Measurements from ENCODE around the gene PARVA.

DNA sequence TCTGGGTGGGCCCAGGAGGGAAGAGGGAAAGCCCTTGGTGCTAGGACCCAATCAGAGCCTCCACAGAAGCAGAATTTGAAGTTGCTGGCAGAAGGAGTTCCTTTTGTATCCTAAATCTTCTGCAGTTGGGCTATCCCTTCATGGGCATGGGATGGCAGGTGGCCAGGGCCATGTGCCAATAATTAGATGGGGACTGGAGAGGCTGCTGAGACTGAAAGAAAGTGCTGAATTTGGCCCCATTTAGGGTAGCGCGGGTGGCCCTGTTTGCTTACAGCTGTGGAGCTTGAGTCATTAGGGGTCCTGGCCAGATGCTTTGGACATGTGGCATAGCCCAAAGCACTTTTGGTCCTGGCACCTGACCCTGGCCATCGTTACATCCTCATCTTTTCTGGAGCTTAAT is 27.1 kb downstream of the PARVA start:
- TF ChIP-seq, protein P1, sequence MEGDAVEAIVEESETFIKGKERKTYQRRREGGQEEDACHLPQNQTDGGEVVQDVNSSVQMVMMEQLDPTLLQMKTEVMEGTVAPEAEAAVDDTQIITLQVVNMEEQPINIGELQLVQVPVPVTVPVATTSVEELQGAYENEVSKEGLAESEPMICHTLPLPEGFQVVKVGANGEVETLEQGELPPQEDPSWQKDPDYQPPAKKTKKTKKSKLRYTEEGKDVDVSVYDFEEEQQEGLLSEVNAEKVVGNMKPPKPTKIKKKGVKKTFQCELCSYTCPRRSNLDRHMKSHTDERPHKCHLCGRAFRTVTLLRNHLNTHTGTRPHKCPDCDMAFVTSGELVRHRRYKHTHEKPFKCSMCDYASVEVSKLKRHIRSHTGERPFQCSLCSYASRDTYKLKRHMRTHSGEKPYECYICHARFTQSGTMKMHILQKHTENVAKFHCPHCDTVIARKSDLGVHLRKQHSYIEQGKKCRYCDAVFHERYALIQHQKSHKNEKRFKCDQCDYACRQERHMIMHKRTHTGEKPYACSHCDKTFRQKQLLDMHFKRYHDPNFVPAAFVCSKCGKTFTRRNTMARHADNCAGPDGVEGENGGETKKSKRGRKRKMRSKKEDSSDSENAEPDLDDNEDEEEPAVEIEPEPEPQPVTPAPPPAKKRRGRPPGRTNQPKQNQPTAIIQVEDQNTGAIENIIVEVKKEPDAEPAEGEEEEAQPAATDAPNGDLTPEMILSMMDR (IDR thresholded peaks at IDR 0.05; ENCODE audit: low read depth, low read length, missing input control), result no peak
- TF ChIP-seq GABPA (IDR thresholded peaks at IDR 0.05 in 1 of 2, conservative IDR thresholded peaks at IDR 0.05 in 1 of 2), result no peak
- TF ChIP-seq, protein P2, sequence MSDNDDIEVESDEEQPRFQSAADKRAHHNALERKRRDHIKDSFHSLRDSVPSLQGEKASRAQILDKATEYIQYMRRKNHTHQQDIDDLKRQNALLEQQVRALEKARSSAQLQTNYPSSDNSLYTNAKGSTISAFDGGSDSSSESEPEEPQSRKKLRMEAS (IDR thresholded peaks at IDR 0.05), result no peak
- no peak for TF ChIP-seq RAD21 (IDR thresholded peaks at IDR 0.05)
- TF ChIP-seq TAF1 (conservative IDR thresholded peaks at IDR 0.05), result no peak
- no peak for TF ChIP-seq RXRA (IDR thresholded peaks at IDR 0.05)

Data from liver (tissue), 3 donors.